ENCODE data around the gene EIF5A2.
A peak's percentile ranks its signal among the peaks of the same experiment; 100 is the strongest.
"Not testable (repeated sequence)": the region's sequence is repeated elsewhere in the genome, so short reads cannot be mapped to it uniquely, and the experiment has no call there.

The EIF5A2 gene

GRCh38 chr3:170908235-170909116, at the start of gene EIF5A2:
Gene EIF5A2, minus strand, starts transcription at chr3:170908637. Its CDS starts 831 bp downstream, at chr3:170907806.
- DNase-seq = peak; percentile 97

GRCh38 chr3:170956647-170957046, 48.2 kb upstream of the EIF5A2 start:
- DNase-seq = no peak

- no peak for DNase-seq
Measured at GRCh38 chr3:170953736-170954135, 45.3 kb upstream of the EIF5A2 start.

- no peak for DNase-seq
Measured at GRCh38 chr3:170953229-170953628, 44.8 kb upstream of the EIF5A2 start.

GRCh38 chr3:170949211-170949610, 40.8 kb upstream of the EIF5A2 start:
- no peak for DNase-seq

- no peak for DNase-seq
Measured at GRCh38 chr3:170947018-170947769, 38.8 kb upstream of the EIF5A2 start.

- DNase-seq = no peak
Measured at GRCh38 chr3:170942011-170942410, 33.6 kb upstream of the EIF5A2 start.

GRCh38 chr3:170941551-170941950, 33.1 kb upstream of the EIF5A2 start:
- no peak for DNase-seq

- DNase-seq = not testable (repeated sequence)
Measured at GRCh38 chr3:170933039-170933438, 24.6 kb upstream of the EIF5A2 start.

GRCh38 chr3:170923553-170923952, 15.1 kb upstream of the EIF5A2 start:
- not testable (repeated sequence) for DNase-seq

- DNase-seq = no peak
Measured at GRCh38 chr3:170918715-170919114, 10.3 kb upstream of the EIF5A2 start.

- no peak for DNase-seq
Measured at GRCh38 chr3:170914690-170915089, 6.3 kb upstream of the EIF5A2 start.

GRCh38 chr3:170914212-170914611, 5.8 kb upstream of the EIF5A2 start:
- no peak for DNase-seq

GRCh38 chr3:170911051-170911450, 2.6 kb upstream of the EIF5A2 start:
- DNase-seq = no peak

- no peak for DNase-seq
Measured at GRCh38 chr3:170910542-170910941, 2.1 kb upstream of the EIF5A2 start.

- DNase-seq = no peak
Measured at GRCh38 chr3:170909129-170909903, 879 bp upstream of the EIF5A2 start.

GRCh38 chr3:170907637-170908234, 701 bp downstream of the EIF5A2 start:
- DNase-seq = no peak

GRCh38 chr3:170905862-170906261, 2.6 kb downstream of the EIF5A2 start:
- DNase-seq = no peak

- no peak for DNase-seq
Measured at GRCh38 chr3:170903123-170903522, 5.3 kb downstream of the EIF5A2 start.

- DNase-seq = no peak
Measured at GRCh38 chr3:170899455-170899854, 9.0 kb downstream of the EIF5A2 start.

- no peak for DNase-seq
Measured at GRCh38 chr3:170897978-170898377, 10.5 kb downstream of the EIF5A2 start.

GRCh38 chr3:170897199-170897598, 11.2 kb downstream of the EIF5A2 start:
- DNase-seq = not testable (repeated sequence)

GRCh38 chr3:170896781-170897180, 11.7 kb downstream of the EIF5A2 start:
- DNase-seq = no peak

Data from CD4-positive, alpha-beta T cell treated with Interleukin-21 for 1 hour (primary cell).